ENCODE results near the gene SSR1.
"Not testable (repeated sequence)": the region's sequence is repeated elsewhere in the genome, so short reads cannot be mapped to it uniquely, and the experiment has no call there.

DNA sequence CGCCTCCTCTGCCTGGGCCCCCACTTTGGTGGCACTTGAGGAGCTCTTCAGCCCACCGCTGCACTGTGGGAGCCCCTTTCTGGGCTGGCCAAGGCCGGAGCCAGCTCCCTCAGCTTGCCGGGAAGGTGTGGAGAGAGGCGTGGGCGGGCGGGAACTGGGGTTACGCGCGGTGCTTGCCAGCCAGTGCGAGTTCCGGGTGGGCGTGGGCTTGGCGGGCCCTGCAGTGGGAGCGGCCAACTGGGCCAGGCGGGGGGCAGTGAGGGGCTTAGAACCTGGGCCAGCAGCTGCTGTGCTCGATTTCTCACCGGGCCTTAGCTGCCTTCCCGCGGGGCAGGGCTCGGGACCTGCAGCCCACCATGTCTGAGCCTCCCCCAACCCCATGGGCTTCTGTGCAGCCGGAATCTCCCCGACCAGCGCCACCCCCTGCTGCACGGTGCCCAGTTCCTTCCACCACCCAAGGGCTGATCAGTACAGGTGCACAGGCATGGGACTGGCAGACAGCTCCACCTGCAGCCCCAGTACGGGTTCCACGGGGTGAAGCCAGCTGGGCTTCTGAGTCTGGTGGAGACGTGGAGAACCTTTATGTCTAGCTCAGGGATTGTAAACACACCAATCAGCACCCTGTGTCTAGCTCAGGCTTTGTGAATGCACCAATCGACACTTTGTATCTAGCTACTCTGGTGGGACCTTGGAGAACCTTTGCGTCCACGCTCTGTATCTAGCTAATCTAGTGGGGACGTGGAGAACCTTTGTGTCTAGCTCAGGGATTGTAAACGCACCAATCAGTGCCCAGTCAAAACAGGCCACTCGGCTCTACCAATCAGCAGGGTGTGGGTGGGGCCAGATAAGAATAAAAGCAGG lies 2.3 kb upstream of the SSR1 start:
- TF ChIP-seq, protein P1, sequence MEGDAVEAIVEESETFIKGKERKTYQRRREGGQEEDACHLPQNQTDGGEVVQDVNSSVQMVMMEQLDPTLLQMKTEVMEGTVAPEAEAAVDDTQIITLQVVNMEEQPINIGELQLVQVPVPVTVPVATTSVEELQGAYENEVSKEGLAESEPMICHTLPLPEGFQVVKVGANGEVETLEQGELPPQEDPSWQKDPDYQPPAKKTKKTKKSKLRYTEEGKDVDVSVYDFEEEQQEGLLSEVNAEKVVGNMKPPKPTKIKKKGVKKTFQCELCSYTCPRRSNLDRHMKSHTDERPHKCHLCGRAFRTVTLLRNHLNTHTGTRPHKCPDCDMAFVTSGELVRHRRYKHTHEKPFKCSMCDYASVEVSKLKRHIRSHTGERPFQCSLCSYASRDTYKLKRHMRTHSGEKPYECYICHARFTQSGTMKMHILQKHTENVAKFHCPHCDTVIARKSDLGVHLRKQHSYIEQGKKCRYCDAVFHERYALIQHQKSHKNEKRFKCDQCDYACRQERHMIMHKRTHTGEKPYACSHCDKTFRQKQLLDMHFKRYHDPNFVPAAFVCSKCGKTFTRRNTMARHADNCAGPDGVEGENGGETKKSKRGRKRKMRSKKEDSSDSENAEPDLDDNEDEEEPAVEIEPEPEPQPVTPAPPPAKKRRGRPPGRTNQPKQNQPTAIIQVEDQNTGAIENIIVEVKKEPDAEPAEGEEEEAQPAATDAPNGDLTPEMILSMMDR (IDR thresholded peaks at IDR 0.05), result not testable (repeated sequence)
- TF ChIP-seq ZFX (IDR thresholded peaks at IDR 0.05; ENCODE audit: borderline replicate concordance), result not testable (repeated sequence)

Measured in 22Rv1 (cell line).